Heart left ventricle (tissue), 13 donors: ENCODE results near the gene ACSF2.

Experiments
- CTCF ChIP-seq, 12 donors: fragments of 200-600 bp; sonication (generic) in 4 of 12; IDR thresholded peaks; one replicate each; pipeline versions ENCODE4 v1.5.0 to v1.8.0; 2018 to 2022; ENCODE audit warnings: antibody characterized with exemption in 12 of 12, mild to moderate bottlenecking in 5 of 12
- POLR2A ChIP-seq, 2 donors: fragments of 450-650 bp; IDR thresholded peaks; one replicate each; pipeline ENCODE4 v1.6.1; 2017; ENCODE audit warnings: antibody characterized with exemption in 2 of 2, mild to moderate bottlenecking in 2 of 2, moderate library complexity in 2 of 2
- donor health status: ischemic (EF 13 %, LVEDD 7.1; RV severe dilation, severe dysfunction).
- donor health status: DM: no; HTN: yes; CAD: no.
- donor health status: DM: no; HTN: no; CAD: no.
- donor health status: ischemic (EF 25% LVEDD 6.9; RV normal size, moderate dysfunction).
- donor health status: ischemic (EF 25% LVEDD 5.7; RV mildly dilated, moderate dysfunction).
- donor health status: ischemic (EF 35%, LVEDD 5.7; RV mildly dilated, moderate dysfunction).
- donor health status: nonischemic (EF 11% LVEDD 7.7; RV severe dilation, severe dysfunction).
- donor health status: DM: yes; HTN: yes; CAD: no.
- donor health status: PGD.
- donor health status: ischemic (EF 29% LVEDD 5.4; RV normal size, mild dysfunction).
- donor health status: nonischemic (EF 23%, LVEDD 6.1; RV moderate dilation, normal function).

DNA sequence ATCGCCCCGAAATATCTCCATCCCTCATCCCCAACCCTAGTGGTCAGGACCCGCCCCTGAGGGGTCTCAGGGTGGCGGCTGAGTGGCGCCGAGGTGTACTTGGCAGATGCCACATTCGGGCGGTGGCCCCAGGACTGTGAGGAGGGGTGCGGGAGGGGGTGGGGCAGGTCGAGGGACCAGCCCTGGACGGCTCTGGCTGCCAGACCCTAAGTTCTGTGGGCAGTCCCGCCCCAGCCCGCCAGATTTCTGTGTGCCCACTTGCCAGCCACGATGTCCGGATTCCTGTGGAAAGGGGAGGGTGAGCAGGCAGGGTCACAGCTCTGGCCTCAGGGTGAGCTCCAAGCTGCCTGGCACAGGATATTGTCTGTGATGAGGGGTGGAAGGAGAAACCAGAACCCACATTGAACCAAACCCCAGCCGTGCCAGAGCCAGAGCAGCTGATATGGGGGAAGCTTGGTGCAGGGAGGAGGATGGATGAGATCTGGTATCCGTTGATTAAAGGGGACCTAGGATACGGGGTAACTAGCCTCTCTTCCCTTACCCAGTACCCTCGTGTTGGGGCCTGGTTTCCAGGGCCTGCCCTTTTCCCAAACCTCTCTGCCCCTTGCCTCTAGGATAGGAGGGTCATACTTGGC lies 43.8 kb downstream of the ACSF2 start:
- TF ChIP-seq CTCF (IDR thresholded peaks at IDR 0.05) (no peak), POLR2A (IDR thresholded peaks at IDR 0.05) (no peak)
